Stimulated activated CD4-positive, alpha-beta T cell treated with anti-CD3 and anti-CD28 coated beads, Interleukin-15, amount 100 ng/mL, for 48 hours (primary cell): ENCODE data around the gene PTPN20.

ENCODE experiments used
- DNase-seq, 2 donors: peaks; one replicate each; pipeline ENCODE4 v3.0.0-alpha.2; 2020; ENCODE audit warnings: low read depth in 2 of 2

The PTPN20 gene

DNA sequence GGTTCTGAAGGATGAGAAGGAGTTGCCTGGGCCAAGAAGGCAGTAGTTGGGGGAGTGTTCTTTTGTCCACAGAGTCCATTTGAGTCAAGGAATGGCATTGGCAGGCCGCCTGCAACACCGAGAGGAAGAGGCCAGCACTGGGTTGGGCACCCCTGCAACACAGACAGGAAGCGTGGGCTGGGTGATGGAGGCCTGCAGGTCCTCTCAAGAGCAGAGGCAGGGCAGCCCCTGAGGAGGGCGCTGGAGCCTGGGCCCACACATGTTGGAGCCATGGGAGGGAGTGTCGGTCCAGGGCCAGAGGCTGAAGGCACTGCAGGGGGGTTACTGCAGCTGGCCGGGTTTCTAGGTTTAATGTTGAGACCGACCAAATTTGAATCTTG lies 137.3 kb downstream of the PTPN20 start:
- DNase-seq = no peak

- DNase-seq = no peak
Measured at GRCh38 chr10:47049056-47049851, 138.0 kb downstream of the PTPN20 start.

GRCh38 chr10:47049906-47050305 lies 138.7 kb downstream of the PTPN20 start:
- DNase-seq = no peak

DNA sequence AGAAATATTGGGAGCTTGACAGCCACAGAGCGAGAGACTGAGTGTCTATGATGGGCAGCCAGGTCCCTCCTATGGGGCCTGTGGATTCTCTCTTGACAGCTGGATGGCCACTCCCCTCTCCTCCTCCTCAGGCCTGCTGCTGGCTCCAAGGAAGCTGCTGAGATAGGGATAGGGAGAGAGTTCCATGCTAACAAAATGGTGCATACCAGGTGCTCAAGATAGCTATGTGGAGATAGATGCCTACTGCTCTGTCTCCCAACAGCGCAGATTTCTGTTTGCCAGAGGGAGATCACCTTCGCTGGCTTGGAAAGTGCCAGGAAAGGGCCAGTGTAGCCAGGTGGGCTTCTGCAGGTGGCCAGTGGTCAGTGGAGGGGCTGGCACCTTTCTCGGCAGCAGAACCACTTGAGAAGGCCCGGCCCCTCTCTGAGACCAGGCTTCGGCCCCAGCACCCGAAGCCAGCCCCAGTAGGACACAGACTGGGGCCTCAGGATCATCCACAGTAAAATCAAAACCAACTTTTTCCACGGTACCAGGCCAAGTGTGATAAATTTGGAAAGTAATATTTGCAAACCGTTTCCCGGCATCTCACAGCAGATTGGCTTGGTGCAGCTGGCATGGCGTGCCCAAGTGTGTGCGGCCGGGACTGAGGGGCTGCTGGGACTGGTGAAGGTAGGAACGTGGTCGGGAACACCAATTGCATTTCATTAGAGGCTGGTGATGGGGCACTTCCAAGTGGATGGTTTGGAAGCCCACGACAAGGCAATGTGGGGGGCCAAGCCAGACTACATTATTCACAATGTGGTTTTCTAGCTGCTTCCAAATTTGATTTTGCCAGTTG lies 139.6 kb downstream of the PTPN20 start:
- no peak for DNase-seq

GRCh38 chr10:47051741-47052238 lies 140.6 kb downstream of the PTPN20 start:
- no peak for DNase-seq
